ENCODE measurements around the gene BHLHA15. TPM values are rescaled to one million over a fixed set of nuclear protein-coding genes. Genes with fewer than 3 reads are reported as not detected.
A peak's percentile ranks its signal among the peaks of the same experiment; 100 is the strongest.
"Not testable (repeated sequence)": the region's sequence is repeated elsewhere in the genome, so short reads cannot be mapped to it uniquely, and the experiment has no call there.

BHLHA15 gene
- total RNA-seq, 2 experiments from 2014 or later: 0.23 to 0.47 TPM

- CTCF ChIA-PET: interaction anchor here (0.7 kb wide), 1 partner anchor 1109 kb away, joined by 3 read pairs; no protein-coding TSS in a partner anchor
- H3K9me3 Mint-ChIP-seq (ENCODE audit: low read depth): no peaks in the 10 kb centered on the region
- H3K27me3 Mint-ChIP-seq: no peaks in the 10 kb centered on the region
- H3K36me3 Mint-ChIP-seq (ENCODE audit: low read depth): peaks cover under 1% of the 10 kb centered on the region
- no peak overlapping the region for H3K4me3 Mint-ChIP-seq
- no peak overlapping the region for H3K27ac Mint-ChIP-seq
- H3K4me1 Mint-ChIP-seq: peaks cover 7% of the 10 kb centered on the region
- ATAC-seq: no peak
- intact Hi-C loops (cut with DNase I, micrococcal nuclease): no loop called here
- POLR2A ChIA-PET: interaction anchor here (0.8 kb wide), 1 partner anchor 945 kb away, joined by 3 read pairs; no protein-coding TSS in a partner anchor
- DNase-seq: no peak
These were observed 2.2 kb downstream of the BHLHA15 start for GRCh38 chr7:98213296-98213887.

GRCh38 chr7:98213888-98214810 is 2.9 kb downstream of the BHLHA15 start:
- no peak overlapping the region for H3K4me3 Mint-ChIP-seq
- H3K27me3 Mint-ChIP-seq: no peaks in the 10 kb centered on the region
- no peak overlapping the region for H3K27ac Mint-ChIP-seq
- H3K9me3 Mint-ChIP-seq (ENCODE audit: low read depth): no peaks in the 10 kb centered on the region
- intact Hi-C loops (cut with DNase I, micrococcal nuclease): no loop called here
- DNase-seq: no peak
- peaks cover 2% of the 10 kb centered on the region for H3K36me3 Mint-ChIP-seq (ENCODE audit: low read depth)
- POLR2A ChIA-PET: interaction anchor here (0.8 kb wide), 1 partner anchor 945 kb away, joined by 3 read pairs; no protein-coding TSS in a partner anchor
- H3K4me1 Mint-ChIP-seq: peaks cover 13% of the 10 kb centered on the region
- CTCF ChIA-PET: interaction anchor here (0.7 to 1.2 kb wide), 3 partner anchors 24 to 1110 kb away, joined by 3 read pairs; no protein-coding TSS in a partner anchor
- ATAC-seq: no peak

GRCh38 chr7:98214811-98215321 is 3.6 kb downstream of the BHLHA15 start:
- no peak for DNase-seq
- no peak overlapping the region for H3K4me3 Mint-ChIP-seq
- peaks cover 18% of the 10 kb centered on the region for H3K4me1 Mint-ChIP-seq
- intact Hi-C loops (cut with DNase I, micrococcal nuclease): no loop called here
- peaks cover 2% of the 10 kb centered on the region for H3K36me3 Mint-ChIP-seq (ENCODE audit: low read depth)
- H3K27ac Mint-ChIP-seq: no peak overlapping the region
- POLR2A ChIA-PET: no interaction called here
- no peaks in the 10 kb centered on the region for H3K9me3 Mint-ChIP-seq (ENCODE audit: low read depth)
- no peaks in the 10 kb centered on the region for H3K27me3 Mint-ChIP-seq
- no peak for ATAC-seq
- CTCF ChIA-PET: interaction anchor here (0.7 to 1.2 kb wide), 3 partner anchors 24 to 600 kb away, joined by 3 to 4 read pairs (median 3); no protein-coding TSS in a partner anchor

- H3K4me3 Mint-ChIP-seq: no peak overlapping the region
- POLR2A ChIA-PET: no interaction called here
- DNase-seq: no peak
- H3K9me3 Mint-ChIP-seq (ENCODE audit: low read depth): no peaks in the 10 kb centered on the region
- intact Hi-C loops (cut with DNase I, micrococcal nuclease): no loop called here
- no peaks in the 10 kb centered on the region for H3K27me3 Mint-ChIP-seq
- H3K36me3 Mint-ChIP-seq (ENCODE audit: low read depth): peaks cover 2% of the 10 kb centered on the region
- no peak overlapping the region for H3K27ac Mint-ChIP-seq
- peaks cover 18% of the 10 kb centered on the region for H3K4me1 Mint-ChIP-seq
- CTCF ChIA-PET: interaction anchor here (1.2 kb wide), 1 partner anchor 36 kb away, joined by 3 read pairs; no protein-coding TSS in a partner anchor
- ATAC-seq: no peak
These were observed 4.6 kb downstream of the BHLHA15 start for GRCh38 chr7:98215561-98216495.

GRCh38 chr7:98216941-98217622 is 5.8 kb downstream of the BHLHA15 start:
- Mint-ChIP-seq H3K36me3 (ENCODE audit: low read depth) (peaks cover 5% of the 10 kb centered on the region), H3K4me1 (peaks cover 14% of the 10 kb centered on the region), H3K4me3 (no peak overlapping the region), H3K27me3 (no peaks in the 10 kb centered on the region), H3K27ac (no peak overlapping the region), H3K9me3 (ENCODE audit: low read depth) (no peaks in the 10 kb centered on the region)
- ChIA-PET CTCF (interaction anchor here (0.7 kb wide), 1 partner anchor 106 kb away, joined by 4 read pairs; no protein-coding TSS in a partner anchor), POLR2A (no interaction called here)
- DNase-seq (no peak), ATAC-seq (no peak)
- intact Hi-C loops (cut with DNase I, micrococcal nuclease): no loop called here

GRCh38 chr7:98217623-98218582 is 6.7 kb downstream of the BHLHA15 start:
- intact Hi-C loops (cut with DNase I, micrococcal nuclease): no loop called here
- ATAC-seq (no peak), DNase-seq (no peak)
- peak overlapping the region; percentile 34 for H3K27ac Mint-ChIP-seq
- ChIA-PET POLR2A (no interaction called here), CTCF (interaction anchor here (0.7 kb wide), 1 partner anchor 106 kb away, joined by 4 read pairs; no protein-coding TSS in a partner anchor)
- H3K4me3 Mint-ChIP-seq: no peak overlapping the region
- H3K36me3 Mint-ChIP-seq (ENCODE audit: low read depth): peaks cover 5% of the 10 kb centered on the region
- H3K4me1 Mint-ChIP-seq: peaks cover 14% of the 10 kb centered on the region
- H3K27me3 Mint-ChIP-seq: no peaks in the 10 kb centered on the region
- no peaks in the 10 kb centered on the region for H3K9me3 Mint-ChIP-seq (ENCODE audit: low read depth)

GRCh38 chr7:98219382-98219781 is 8.1 kb downstream of the BHLHA15 start:
- H3K9me3 Mint-ChIP-seq (ENCODE audit: low read depth); H3K36me3 Mint-ChIP-seq (ENCODE audit: low read depth); DNase-seq; H3K27ac Mint-ChIP-seq; H3K27me3 Mint-ChIP-seq; intact Hi-C loops (cut with DNase I, micrococcal nuclease); H3K4me3 Mint-ChIP-seq; POLR2A ChIA-PET; ATAC-seq; CTCF ChIA-PET: not testable (repeated sequence)
- peaks cover 14% of the 10 kb centered on the region for H3K4me1 Mint-ChIP-seq

GRCh38 chr7:98221611-98222532 is 10.6 kb downstream of the BHLHA15 start:
- ATAC-seq (no peak), DNase-seq (no peak)
- POLR2A ChIA-PET: no interaction called here
- intact Hi-C loops (cut with DNase I, micrococcal nuclease): no loop called here
- CTCF ChIA-PET: interaction anchor here (0.5 kb wide), 1 partner anchor 170 kb away, joined by 6 read pairs; no protein-coding TSS in a partner anchor
- Mint-ChIP-seq H3K36me3 (ENCODE audit: low read depth) (peaks cover 5% of the 10 kb centered on the region), H3K27ac (no peak overlapping the region), H3K27me3 (no peaks in the 10 kb centered on the region), H3K9me3 (ENCODE audit: low read depth) (no peaks in the 10 kb centered on the region), H3K4me3 (no peak overlapping the region), H3K4me1 (peaks cover 14% of the 10 kb centered on the region)
